Measurements from ENCODE around the gene ZNF260. TPM values are rescaled to one million over a fixed set of nuclear protein-coding genes. Genes with fewer than 3 reads are reported as not detected.
"Not testable (repeated sequence)": the region's sequence is repeated elsewhere in the genome, so short reads cannot be mapped to it uniquely, and the experiment has no call there.

Gene ZNF260
- total and polyA plus RNA-seq, 4 donors, result 3.5 to 9.1 (median 5.7) TPM

DNA sequence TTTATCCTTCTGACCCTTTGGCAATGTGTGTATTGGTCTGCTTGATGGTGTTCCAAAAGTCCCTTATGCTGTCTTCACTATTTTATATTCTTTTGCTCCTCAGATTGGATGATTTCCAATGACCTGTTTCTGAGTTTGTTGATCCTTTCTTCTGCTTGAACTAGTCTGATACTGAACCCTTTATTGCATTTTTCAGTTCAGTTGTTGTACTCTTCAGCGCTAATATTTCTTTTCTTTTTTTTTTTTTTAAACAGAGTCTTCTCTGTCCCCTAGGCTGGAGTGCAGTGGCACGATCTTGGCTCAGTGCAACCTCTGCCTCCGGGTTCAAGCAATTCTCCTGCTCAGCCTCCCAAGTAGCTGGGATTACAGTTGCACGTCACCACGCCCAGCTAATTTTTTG lies 26.1 kb downstream of the ZNF260 start:
- ATAC-seq (ENCODE audit: low FRiP score), result no peak
- Histone ChIP-seq H3K27me3 (ENCODE audit: control insufficient read depth in 1 of 2, insufficient read depth in 2 of 2, low read length in 1 of 2) (no peaks in the 10 kb centered on the region), H3K36me3 (ENCODE audit: control insufficient read depth in 1 of 2, insufficient read depth in 2 of 2, low read length in 1 of 2) (no peaks in the 10 kb centered on the region), H3K9me3 (ENCODE audit: control insufficient read depth, low read length) (peaks cover 16% of the 10 kb centered on the region), H3K4me1 (ENCODE audit: control insufficient read depth in 1 of 2, insufficient read depth in 2 of 2, low read length in 2 of 2) (no peaks in the 10 kb centered on the region), H3K27ac (ENCODE audit: low read depth in 1 of 2, low read length in 2 of 2) (no peak overlapping the region), H3K4me3 (ENCODE audit: low read length in 2 of 2) (no peak overlapping the region)
- WGBS, 2 donors, result 93% methylated on average over 5 of the region's 5 CpGs
- intact Hi-C loops (cut with DNase I), result no loop called here
- DNase-seq, result no peak

DNA sequence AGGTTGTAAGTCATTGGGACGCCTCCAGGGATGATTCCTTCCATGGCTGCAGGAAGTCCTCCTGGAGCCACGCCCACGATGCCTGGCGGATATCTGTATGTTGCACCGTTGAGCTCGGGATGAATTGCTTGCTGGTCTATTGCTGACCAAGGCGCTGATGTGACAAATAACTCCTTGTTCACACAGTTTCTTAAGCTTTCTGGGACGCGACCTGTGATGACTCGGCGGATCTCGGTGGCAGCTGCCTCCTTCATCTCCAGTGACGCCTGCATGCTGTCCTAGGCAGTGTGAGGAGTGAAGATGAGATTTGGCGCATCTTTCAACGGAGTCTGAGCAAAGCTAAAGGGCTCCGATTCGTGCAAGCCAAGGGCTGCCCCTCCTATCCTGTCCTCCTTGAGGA lies 31.1 kb downstream of the ZNF260 start:
- intact Hi-C loops (cut with DNase I), result loop anchor here in 1 of 2 donors (10.0 kb wide), 1 partner anchor 282 kb away; the partner anchor contains the start of genes ZNF146 and ZNF565
- 88 to 91% methylated on average over 17 of the region's 17 CpGs for WGBS, 2 donors
- H3K27me3 ChIP-seq (ENCODE audit: control insufficient read depth in 1 of 2, insufficient read depth in 2 of 2, low read length in 1 of 2), result no peaks in the 10 kb centered on the region
- H3K27ac ChIP-seq (ENCODE audit: low read depth in 1 of 2, low read length in 2 of 2), result no peak overlapping the region
- no peaks in the 10 kb centered on the region for H3K36me3 ChIP-seq (ENCODE audit: control insufficient read depth in 1 of 2, insufficient read depth in 2 of 2, low read length in 1 of 2)
- no peak overlapping the region for H3K4me3 ChIP-seq (ENCODE audit: low read length in 2 of 2)
- H3K9me3 ChIP-seq (ENCODE audit: control insufficient read depth, low read length), result peaks cover 2% of the 10 kb centered on the region
- ATAC-seq (ENCODE audit: low FRiP score) (no peak), DNase-seq (no peak)
- no peaks in the 10 kb centered on the region for H3K4me1 ChIP-seq (ENCODE audit: control insufficient read depth in 1 of 2, insufficient read depth in 2 of 2, low read length in 2 of 2)

DNA sequence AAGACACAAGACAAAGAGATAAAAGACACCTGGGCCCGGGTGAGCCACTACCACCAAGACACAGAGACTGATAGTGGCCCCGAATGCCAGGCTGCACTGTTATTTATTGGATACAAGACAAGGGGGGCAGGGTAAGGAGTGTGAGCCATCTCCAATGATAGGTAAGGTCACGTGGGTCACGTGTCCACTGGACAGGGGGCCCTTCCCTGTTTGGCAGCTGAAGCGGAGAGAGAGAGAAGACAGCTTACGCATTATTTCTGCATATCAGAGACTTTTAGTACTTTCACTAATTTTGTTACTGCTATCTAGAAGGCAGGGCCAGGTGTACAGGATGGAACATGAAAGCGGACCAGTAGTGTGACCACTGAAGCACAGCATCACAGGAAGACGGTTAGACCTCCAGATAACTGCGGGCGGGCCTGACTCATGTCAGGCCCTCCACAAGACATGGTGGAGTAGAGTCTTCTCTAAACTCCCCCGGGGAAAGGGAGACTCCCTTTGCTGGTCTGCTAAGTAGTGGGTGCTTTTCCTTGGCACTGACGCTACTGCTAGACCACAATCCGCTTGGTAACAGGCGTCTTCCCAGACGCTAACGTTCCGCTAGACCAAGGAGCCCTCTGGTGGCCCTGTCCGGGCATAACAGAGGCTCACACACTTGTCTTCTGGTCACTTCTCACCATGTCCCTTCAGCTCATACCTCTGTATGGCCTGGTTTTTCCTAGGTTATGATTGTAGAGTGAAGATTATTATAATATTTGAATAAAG lies 35.2 kb downstream of the ZNF260 start:
- not testable (repeated sequence) for ATAC-seq (ENCODE audit: low FRiP score); H3K4me1 ChIP-seq (ENCODE audit: control insufficient read depth in 1 of 2, insufficient read depth in 2 of 2, low read length in 2 of 2); H3K4me3 ChIP-seq (ENCODE audit: low read length in 2 of 2); H3K27me3 ChIP-seq (ENCODE audit: control insufficient read depth in 1 of 2, insufficient read depth in 2 of 2, low read length in 1 of 2); H3K9me3 ChIP-seq (ENCODE audit: control insufficient read depth, low read length); H3K36me3 ChIP-seq (ENCODE audit: control insufficient read depth in 1 of 2, insufficient read depth in 2 of 2, low read length in 1 of 2); H3K27ac ChIP-seq (ENCODE audit: low read depth in 1 of 2, low read length in 2 of 2)
- WGBS, 2 donors, result 63 to 65% methylated on average over 18 of the region's 18 CpGs
- DNase-seq, result peak; percentile 61 to 76
- intact Hi-C loops (cut with DNase I), result loop anchor here in 1 of 2 donors (10.0 kb wide), 1 partner anchor 278 kb away; the partner anchor contains the start of genes ZNF146 and ZNF565

DNA sequence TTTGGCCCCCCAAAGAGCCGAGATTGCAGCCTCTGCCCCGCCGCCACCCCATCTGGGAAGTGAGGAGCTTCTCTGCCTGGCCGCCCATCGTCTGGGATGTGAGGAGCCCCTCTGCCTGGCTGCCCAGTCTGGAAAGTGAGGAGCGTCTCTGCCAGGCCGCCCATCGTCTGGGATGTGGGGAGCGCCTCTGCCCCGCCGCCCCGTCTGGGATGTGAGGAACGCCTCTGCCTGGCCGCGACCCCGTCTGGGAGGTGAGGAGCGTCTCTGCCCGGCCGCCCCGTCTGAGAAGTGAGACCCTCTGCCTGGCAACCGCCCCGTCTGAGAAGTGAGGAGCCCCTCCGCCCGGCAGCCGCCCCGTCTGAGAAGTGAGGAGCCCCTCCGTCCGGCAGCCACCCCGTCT lies 37.2 kb downstream of the ZNF260 start:
- intact Hi-C loops (cut with DNase I), result loop anchor here in 1 of 2 donors (10.0 kb wide), 1 partner anchor 276 kb away; the partner anchor contains the start of genes ZNF146 and ZNF565
- H3K36me3 ChIP-seq (ENCODE audit: control insufficient read depth in 1 of 2, insufficient read depth in 2 of 2, low read length in 1 of 2); H3K27ac ChIP-seq (ENCODE audit: low read depth in 1 of 2, low read length in 2 of 2); ATAC-seq (ENCODE audit: low FRiP score); H3K4me3 ChIP-seq (ENCODE audit: low read length in 2 of 2); H3K4me1 ChIP-seq (ENCODE audit: control insufficient read depth in 1 of 2, insufficient read depth in 2 of 2, low read length in 2 of 2); DNase-seq; H3K9me3 ChIP-seq (ENCODE audit: control insufficient read depth, low read length); H3K27me3 ChIP-seq (ENCODE audit: control insufficient read depth in 1 of 2, insufficient read depth in 2 of 2, low read length in 1 of 2): not testable (repeated sequence)
- 86 to 94% methylated on average over 24 to 29 of the region's 29 CpGs for WGBS, 2 donors

DNA sequence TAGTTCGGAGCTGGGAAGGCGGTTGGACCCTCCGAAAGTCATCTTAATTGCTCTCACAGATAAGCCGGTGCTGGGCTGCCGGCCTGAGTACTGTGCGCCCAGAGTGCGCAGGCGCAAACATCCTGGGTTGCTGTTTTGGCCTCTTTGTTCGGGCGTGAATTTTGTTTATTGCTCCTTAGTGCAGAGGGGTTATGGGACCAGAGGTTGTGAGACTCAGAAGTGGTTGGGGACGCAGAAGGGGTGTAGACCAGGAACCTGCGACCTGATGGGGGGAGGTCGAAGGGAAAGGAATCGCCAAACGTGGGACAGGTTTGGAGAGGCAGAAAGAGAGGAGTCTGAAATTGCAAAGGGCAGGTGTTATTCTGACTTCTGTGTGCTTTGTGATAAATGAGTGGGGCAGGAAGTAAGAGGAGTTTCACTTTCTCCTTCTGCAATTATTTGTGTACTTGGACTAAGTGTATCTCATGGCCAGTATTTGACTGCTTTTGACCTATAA lies 38.1 kb downstream of the ZNF260 start:
- H3K4me1 ChIP-seq (ENCODE audit: control insufficient read depth in 1 of 2, insufficient read depth in 2 of 2, low read length in 2 of 2), result no peaks in the 10 kb centered on the region
- WGBS, 2 donors, result 3 to 5% methylated on average over 15 of the region's 15 CpGs
- peak overlapping the region in 1 of 2 donors; percentile 45 for H3K27ac ChIP-seq (ENCODE audit: low read depth in 1 of 2, low read length in 2 of 2)
- H3K4me3 ChIP-seq (ENCODE audit: low read length in 2 of 2), result peak overlapping the region; percentile 20 to 84
- peak in 1 of 2 donors; percentile 86 for DNase-seq
- peak; percentile 92 for ATAC-seq (ENCODE audit: low FRiP score)
- no peaks in the 10 kb centered on the region for H3K36me3 ChIP-seq (ENCODE audit: control insufficient read depth in 1 of 2, insufficient read depth in 2 of 2, low read length in 1 of 2)
- H3K27me3 ChIP-seq (ENCODE audit: control insufficient read depth in 1 of 2, insufficient read depth in 2 of 2, low read length in 1 of 2), result no peaks in the 10 kb centered on the region
- H3K9me3 ChIP-seq (ENCODE audit: control insufficient read depth, low read length), result no peaks in the 10 kb centered on the region
- intact Hi-C loops (cut with DNase I), result loop anchor here (5.0 to 10.0 kb wide), 2 partner anchors 68 to 275 kb away; partner anchors contain the start of genes ZNF146 (in 1 of the 2) and ZNF565 (in 1 of the 2)

DNA sequence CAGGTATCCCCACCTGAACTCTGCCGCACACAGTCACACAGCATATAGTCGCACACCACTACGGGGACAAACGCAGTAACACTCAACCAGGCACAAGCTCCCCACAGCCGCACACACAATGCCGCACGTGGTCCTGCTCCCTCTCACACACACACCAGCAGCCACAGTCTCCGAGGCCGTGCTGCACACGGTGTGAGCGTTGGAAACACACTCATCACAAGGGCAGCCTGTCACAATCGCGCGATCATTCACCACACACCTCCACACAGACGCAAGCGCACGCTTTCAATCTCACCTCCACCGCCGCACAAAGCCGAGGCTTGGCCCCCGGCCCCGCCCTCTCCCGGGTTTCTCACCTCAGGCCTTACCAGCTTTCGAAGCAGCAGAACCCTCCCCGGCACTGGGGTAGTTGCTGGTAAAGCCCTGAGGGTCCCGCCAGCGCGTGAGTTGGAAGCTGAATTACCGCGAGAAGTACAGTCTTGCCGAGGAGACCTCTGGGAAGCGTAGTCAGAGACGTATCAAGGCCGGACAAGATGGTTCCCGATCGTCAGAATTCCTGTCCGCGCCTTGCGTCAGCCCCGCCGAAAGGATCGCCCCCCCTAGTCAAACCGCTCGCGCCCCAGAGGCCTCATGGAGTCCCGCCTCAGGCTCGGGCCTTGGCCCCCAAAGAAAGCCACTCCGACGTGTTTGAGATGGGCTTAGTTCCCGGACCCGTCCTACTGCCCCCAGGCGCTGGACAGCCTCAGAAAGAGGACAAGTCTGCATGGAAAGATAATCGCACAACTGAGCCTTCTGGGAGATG lies 38.8 kb downstream of the ZNF260 start, which contains the start of gene ZNF566:
Gene ZNF566 (minus strand): TSS at position 444 of the 802 bp plus-strand sequence. CDS start 13,004 bp downstream, outside the sequence.
- intact Hi-C loops (cut with DNase I), result loop anchor here in 1 of 2 donors (5.0 kb wide), 1 partner anchor 67 kb away; no protein-coding TSS in a partner anchor
- Histone ChIP-seq H3K27ac (ENCODE audit: low read depth in 1 of 2, low read length in 2 of 2) (peak within 1 kb of the TSS in 1 of 2 donors; percentile 67), H3K4me1 (ENCODE audit: control insufficient read depth in 1 of 2, insufficient read depth in 2 of 2, low read length in 2 of 2) (no peaks in the 10 kb centered on the region), H3K9me3 (ENCODE audit: control insufficient read depth, low read length) (no peaks in the 10 kb centered on the region), H3K27me3 (ENCODE audit: control insufficient read depth in 1 of 2, insufficient read depth in 2 of 2, low read length in 1 of 2) (no peaks in the 10 kb centered on the region), H3K36me3 (ENCODE audit: control insufficient read depth in 1 of 2, insufficient read depth in 2 of 2, low read length in 1 of 2) (no peaks in the 10 kb centered on the region), H3K4me3 (ENCODE audit: low read length in 2 of 2) (peak within 1 kb of the TSS; percentile 77 to 84)
- ATAC-seq (ENCODE audit: low FRiP score) (peak; percentile 99), DNase-seq (peak; percentile 94)
- WGBS, 2 donors, result 0% methylated on average over 53 of the region's 53 CpGs

DNA sequence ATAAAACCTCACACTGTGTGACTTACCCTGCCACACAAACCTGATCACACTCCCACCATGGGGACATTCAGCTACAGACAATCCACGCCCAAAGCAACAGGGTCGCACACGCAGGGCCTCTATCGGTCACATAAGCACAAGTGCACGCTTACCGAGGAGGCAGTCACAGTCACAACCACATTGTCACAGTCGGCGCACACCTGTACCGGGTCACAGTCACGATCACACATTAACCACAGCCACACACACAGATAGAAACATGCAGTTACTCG lies 39.3 kb downstream of the ZNF260 start:
- ATAC-seq (ENCODE audit: low FRiP score) (peak; percentile 46), DNase-seq (no peak)
- H3K36me3 ChIP-seq (ENCODE audit: control insufficient read depth in 1 of 2, insufficient read depth in 2 of 2, low read length in 1 of 2), result no peaks in the 10 kb centered on the region
- peak overlapping the region; percentile 77 to 84 for H3K4me3 ChIP-seq (ENCODE audit: low read length in 2 of 2)
- intact Hi-C loops (cut with DNase I), result loop anchor here in 1 of 2 donors (5.0 kb wide), 1 partner anchor 66 kb away; no protein-coding TSS in a partner anchor
- H3K27ac ChIP-seq (ENCODE audit: low read depth in 1 of 2, low read length in 2 of 2), result peak overlapping the region in 1 of 2 donors; percentile 67
- H3K4me1 ChIP-seq (ENCODE audit: control insufficient read depth in 1 of 2, insufficient read depth in 2 of 2, low read length in 2 of 2), result no peaks in the 10 kb centered on the region
- no peaks in the 10 kb centered on the region for H3K27me3 ChIP-seq (ENCODE audit: control insufficient read depth in 1 of 2, insufficient read depth in 2 of 2, low read length in 1 of 2)
- WGBS, 2 donors, result 0% methylated on average over 11 of the region's 11 CpGs
- no peaks in the 10 kb centered on the region for H3K9me3 ChIP-seq (ENCODE audit: control insufficient read depth, low read length)

DNA sequence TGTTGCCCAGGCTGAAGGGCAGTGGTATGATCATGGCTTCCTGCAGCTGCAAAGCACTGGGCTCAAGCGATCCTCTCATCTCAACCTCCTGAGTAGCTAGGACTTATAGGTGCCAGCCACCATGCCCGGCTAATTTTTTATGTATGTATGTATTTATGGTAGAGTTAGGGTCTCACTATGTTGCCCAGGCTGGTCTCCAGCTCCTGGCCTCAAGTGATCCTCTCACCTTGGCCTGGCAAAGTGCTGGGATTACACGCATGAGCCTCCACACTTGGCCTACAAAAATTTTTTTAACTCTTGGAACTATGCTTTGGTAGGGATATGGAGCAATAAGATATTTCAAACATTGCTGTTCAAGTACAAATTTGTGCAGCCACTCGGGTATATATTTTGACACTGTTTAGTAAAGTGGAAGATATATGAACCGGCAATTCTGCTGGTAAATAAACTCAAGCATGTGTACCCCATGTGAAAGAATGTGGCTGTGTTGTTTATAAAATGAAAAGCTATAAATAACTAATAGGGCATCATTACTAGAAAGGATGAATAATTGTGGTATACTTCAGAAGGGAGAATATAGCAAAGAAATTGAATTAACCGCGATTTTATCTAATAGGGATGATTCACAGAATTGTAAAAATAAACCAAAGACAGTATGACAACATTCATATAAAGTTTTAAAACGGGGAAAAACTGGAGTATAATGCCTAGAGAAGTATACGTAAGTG lies 39.8 kb downstream of the ZNF260 start:
- WGBS, 2 donors, result 43 to 45% methylated on average over 9 of the region's 9 CpGs
- intact Hi-C loops (cut with DNase I), result loop anchor here in 1 of 2 donors (5.0 kb wide), 1 partner anchor 66 kb away; no protein-coding TSS in a partner anchor

More for the DNA sequence above, 39.8 kb downstream of the ZNF260 start:
- Histone ChIP-seq H3K27ac (ENCODE audit: low read depth in 1 of 2, low read length in 2 of 2) (no peak overlapping the region), H3K4me3 (ENCODE audit: low read length in 2 of 2) (peak overlapping the region; percentile 77 to 84), H3K4me1 (ENCODE audit: control insufficient read depth in 1 of 2, insufficient read depth in 2 of 2, low read length in 2 of 2) (no peaks in the 10 kb centered on the region), H3K9me3 (ENCODE audit: control insufficient read depth, low read length) (no peaks in the 10 kb centered on the region), H3K27me3 (ENCODE audit: control insufficient read depth in 1 of 2, insufficient read depth in 2 of 2, low read length in 1 of 2) (no peaks in the 10 kb centered on the region), H3K36me3 (ENCODE audit: control insufficient read depth in 1 of 2, insufficient read depth in 2 of 2, low read length in 1 of 2) (no peaks in the 10 kb centered on the region)
- DNase-seq, result no peak
- no peak for ATAC-seq (ENCODE audit: low FRiP score)

All from aorta (tissue), 5 donors.